ENCODE data around the gene LRRC42. TPM values are rescaled to one million over a fixed set of nuclear protein-coding genes. Genes with fewer than 3 reads are reported as not detected.
A peak's percentile ranks its signal among the peaks of the same experiment; 100 is the strongest.

LRRC42 gene, protein sequence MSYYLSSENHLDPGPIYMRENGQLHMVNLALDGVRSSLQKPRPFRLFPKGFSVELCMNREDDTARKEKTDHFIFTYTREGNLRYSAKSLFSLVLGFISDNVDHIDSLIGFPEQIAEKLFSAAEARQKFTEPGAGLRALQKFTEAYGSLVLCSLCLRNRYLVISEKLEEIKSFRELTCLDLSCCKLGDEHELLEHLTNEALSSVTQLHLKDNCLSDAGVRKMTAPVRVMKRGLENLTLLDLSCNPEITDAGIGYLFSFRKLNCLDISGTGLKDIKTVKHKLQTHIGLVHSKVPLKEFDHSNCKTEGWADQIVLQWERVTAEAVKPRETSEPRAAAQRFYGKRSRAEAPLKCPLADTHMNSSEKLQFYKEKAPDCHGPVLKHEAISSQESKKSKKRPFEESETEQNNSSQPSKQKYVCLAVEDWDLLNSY
- total RNA-seq (10 to 100 TPM; 11.8 to 19.5 (median 15.4) TPM), polyA plus RNA-seq (8.8 TPM)
- long read RNA-seq, donor 1, transcript LRRC42-203 (9 exons, 2,037 nt), result minor isoform, 5 of 28 reads
- long read RNA-seq, donor 1, transcript LRRC42-201 (8 exons, 1,727 nt), result major isoform, 14 of 28 reads
- long read RNA-seq, donor 1, partial matches to known transcripts, result 2 of 28 reads
- long read RNA-seq, donor 1, other reads (novel, unspliced or antisense), result 7 of 28 reads
- long read RNA-seq, donor 2, transcript LRRC42-201 (8 exons, 1,727 nt), result major isoform, 24 of 41 reads
- long read RNA-seq, donor 2, transcript LRRC42-203 (9 exons, 2,037 nt), result minor isoform, 12 of 41 reads
- long read RNA-seq, donor 2, partial matches to known transcripts, result 1 of 41 reads
- long read RNA-seq, donor 2, other reads (novel, unspliced or antisense), result 4 of 41 reads
- long read RNA-seq, donor 3, transcript LRRC42-201 (8 exons, 1,727 nt), result major isoform, 36 of 64 reads
- long read RNA-seq, donor 3, transcript LRRC42-203 (9 exons, 2,037 nt), result minor isoform, 19 of 64 reads
- long read RNA-seq, donor 3, partial matches to known transcripts, result 1 of 64 reads
- long read RNA-seq, donor 3, other reads (novel, unspliced or antisense), result 8 of 64 reads
- long read RNA-seq, donor 4, transcript LRRC42-201 (8 exons, 1,727 nt), result major isoform, 10 of 17 reads
- long read RNA-seq, donor 4, transcript LRRC42-203 (9 exons, 2,037 nt), result minor isoform, 5 of 17 reads
- long read RNA-seq, donor 4, partial matches to known transcripts, result 0 of 17 reads
- long read RNA-seq, donor 4, other reads (novel, unspliced or antisense), result 2 of 17 reads

GRCh38 chr1:53946252-53947171 is at the start of gene LRRC42:
Gene LRRC42 (plus strand): TSS chr1:53946350. CDS start chr1:53952000, 5,650 bp downstream.
- intact Hi-C loops (cut with DNase I), result loop anchor here in 3 of 4 donors (5.0 to 10.0 kb wide), 3 partner anchors 52 to 69 kb away; partner anchors contain the start of gene DIO1 (in 2 of the 3)
- DNase-seq (no peak), ATAC-seq (peak; percentile 91)

GRCh38 chr1:53896635-53897229 is 49.4 kb upstream of the LRRC42 start:
- H3K4me1 ChIP-seq (ENCODE audit: control insufficient read depth, insufficient read depth, low read length), result no peaks in the 10 kb centered on the region
- no peaks in the 10 kb centered on the region for H3K9me3 ChIP-seq (ENCODE audit: control insufficient read depth, low read length)
- DNase-seq (no peak), ATAC-seq (no peak)
- H3K27ac ChIP-seq (ENCODE audit: low read length), result no peak overlapping the region
- intact Hi-C loops (cut with DNase I), result loop anchor here in 1 of 4 donors (10.0 kb wide), 1 partner anchor 48 kb away; the partner anchor contains the start of genes IFT25 and LRRC42
- no peak overlapping the region for H3K4me3 ChIP-seq (ENCODE audit: low read length)
- WGBS, result 62% methylated on average over 2 of the region's 2 CpGs
- no peaks in the 10 kb centered on the region for H3K27me3 ChIP-seq (ENCODE audit: control insufficient read depth, insufficient read depth)

More at GRCh38 chr1:53946252-53947171, at the start of gene LRRC42:
- H3K27ac ChIP-seq (ENCODE audit: low read length), result peak within 1 kb of the TSS; percentile 82
- H3K4me1 ChIP-seq (ENCODE audit: control insufficient read depth, insufficient read depth, low read length), result peaks cover 5% of the 10 kb centered on the region
- H3K4me3 ChIP-seq (ENCODE audit: low read length), result peak within 1 kb of the TSS; percentile 67
- no peaks in the 10 kb centered on the region for H3K27me3 ChIP-seq (ENCODE audit: control insufficient read depth, insufficient read depth)
- 2% methylated on average over 58 of the region's 58 CpGs for WGBS
- H3K9me3 ChIP-seq (ENCODE audit: control insufficient read depth, low read length), result no peaks in the 10 kb centered on the region

DNA sequence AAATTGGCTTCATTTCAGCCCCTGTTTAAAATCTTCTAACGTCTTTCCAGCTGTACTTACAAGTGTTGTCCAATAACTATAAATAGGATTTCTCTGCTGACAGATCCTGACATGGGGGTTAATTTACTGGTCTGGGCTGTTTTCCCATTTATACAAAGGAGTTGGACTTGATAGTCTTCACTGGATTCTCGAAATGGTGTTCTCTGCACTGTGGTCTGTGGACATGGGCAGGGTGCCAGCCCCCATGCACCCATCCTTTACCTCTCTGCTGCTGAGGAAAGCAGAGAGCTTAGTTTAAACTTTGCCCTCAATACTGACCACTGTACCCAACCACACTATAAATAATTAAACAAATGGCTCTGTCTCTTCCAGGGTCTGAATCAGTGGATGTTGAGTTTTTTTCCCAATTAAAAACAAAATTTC is 46.9 kb upstream of the LRRC42 start:
- no peaks in the 10 kb centered on the region for H3K4me1 ChIP-seq (ENCODE audit: control insufficient read depth, insufficient read depth, low read length)
- H3K27me3 ChIP-seq (ENCODE audit: control insufficient read depth, insufficient read depth), result no peaks in the 10 kb centered on the region
- H3K9me3 ChIP-seq (ENCODE audit: control insufficient read depth, low read length), result no peaks in the 10 kb centered on the region
- peak in 2 of 3 donors; percentile 63 to 64 for DNase-seq
- no peak overlapping the region for H3K4me3 ChIP-seq (ENCODE audit: low read length)
- no peak overlapping the region for H3K27ac ChIP-seq (ENCODE audit: low read length)
- WGBS, result 8% methylated on average over 2 of the region's 2 CpGs
- peak in 1 of 2 donors; percentile 33 for ATAC-seq
- intact Hi-C loops (cut with DNase I), result loop anchor here in 1 of 4 donors (10.0 kb wide), 1 partner anchor 46 kb away; the partner anchor contains the start of genes IFT25 and LRRC42

DNA sequence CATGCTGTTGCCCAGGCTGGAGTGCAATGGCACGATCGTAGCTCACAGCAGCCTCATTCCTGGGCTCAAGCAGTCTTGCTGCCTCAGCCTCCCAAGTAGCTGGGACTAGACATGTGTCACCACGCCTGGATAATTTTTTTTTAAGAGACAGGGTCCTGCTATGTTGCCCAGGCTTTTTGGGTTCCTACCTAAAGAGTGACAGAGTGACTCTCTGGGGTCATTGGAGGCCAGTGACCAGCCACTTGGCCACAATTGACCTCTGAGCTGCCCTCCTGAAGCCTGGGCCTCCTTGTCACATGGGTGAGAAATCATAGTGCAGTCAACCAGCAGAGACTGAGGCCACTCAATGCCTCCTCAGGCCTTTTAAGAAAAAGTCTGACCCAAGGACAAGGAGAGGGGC is 46.4 kb upstream of the LRRC42 start:
- 93% methylated on average over 3 of the region's 3 CpGs for WGBS
- no peaks in the 10 kb centered on the region for H3K27me3 ChIP-seq (ENCODE audit: control insufficient read depth, insufficient read depth)
- intact Hi-C loops (cut with DNase I), result loop anchor here in 1 of 4 donors (10.0 kb wide), 1 partner anchor 45 kb away; the partner anchor contains the start of genes IFT25 and LRRC42

GRCh38 chr1:53902235-53903138 is 43.7 kb upstream of the LRRC42 start:
- no peaks in the 10 kb centered on the region for H3K4me1 ChIP-seq (ENCODE audit: control insufficient read depth, insufficient read depth, low read length)
- no peak overlapping the region for H3K4me3 ChIP-seq (ENCODE audit: low read length)
- no peaks in the 10 kb centered on the region for H3K9me3 ChIP-seq (ENCODE audit: control insufficient read depth, low read length)
- H3K27ac ChIP-seq (ENCODE audit: low read length), result no peak overlapping the region
- intact Hi-C loops (cut with DNase I), result no loop called here
- DNase-seq (no peak), ATAC-seq (no peak)
- no peaks in the 10 kb centered on the region for H3K27me3 ChIP-seq (ENCODE audit: control insufficient read depth, insufficient read depth)
- 75% methylated on average over 7 of the region's 7 CpGs for WGBS

More for the DNA sequence above, 46.4 kb upstream of the LRRC42 start:
- DNase-seq, result no peak
- no peaks in the 10 kb centered on the region for H3K4me1 ChIP-seq (ENCODE audit: control insufficient read depth, insufficient read depth, low read length)
- no peaks in the 10 kb centered on the region for H3K9me3 ChIP-seq (ENCODE audit: control insufficient read depth, low read length)
- ATAC-seq, result no peak
- no peak overlapping the region for H3K27ac ChIP-seq (ENCODE audit: low read length)
- H3K4me3 ChIP-seq (ENCODE audit: low read length), result no peak overlapping the region

GRCh38 chr1:53905509-53905908 is 40.6 kb upstream of the LRRC42 start:
- Histone ChIP-seq H3K9me3 (ENCODE audit: control insufficient read depth, low read length) (no peaks in the 10 kb centered on the region), H3K4me3 (ENCODE audit: low read length) (no peak overlapping the region)

DNA sequence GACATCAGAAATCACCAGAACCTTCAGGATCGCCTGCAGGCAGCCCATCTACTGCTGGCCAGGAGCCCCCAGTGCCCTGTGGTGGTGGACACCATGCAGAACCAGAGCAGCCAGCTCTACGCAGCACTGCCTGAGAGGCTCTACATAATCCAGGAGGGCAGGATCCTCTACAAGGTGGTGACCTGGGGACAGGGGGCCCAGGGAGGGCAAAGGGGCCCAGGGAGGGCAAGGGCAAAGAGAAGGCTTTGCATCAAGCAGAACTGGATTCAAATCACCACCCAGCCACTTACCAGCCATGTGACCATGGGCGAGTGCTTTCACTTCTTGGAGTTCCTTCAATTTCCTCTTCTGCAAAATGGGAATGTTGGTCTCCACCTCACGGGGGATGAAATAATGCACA is 40.0 kb upstream of the LRRC42 start:
- Histone ChIP-seq H3K4me3 (ENCODE audit: low read length) (no peak overlapping the region), H3K9me3 (ENCODE audit: control insufficient read depth, low read length) (no peaks in the 10 kb centered on the region), H3K27me3 (ENCODE audit: control insufficient read depth, insufficient read depth) (no peaks in the 10 kb centered on the region), H3K27ac (ENCODE audit: low read length) (no peak overlapping the region), H3K4me1 (ENCODE audit: control insufficient read depth, insufficient read depth, low read length) (no peaks in the 10 kb centered on the region)
- intact Hi-C loops (cut with DNase I), result no loop called here
- DNase-seq, result no peak
- 90% methylated on average over 4 of the region's 4 CpGs for WGBS
- ATAC-seq, result no peak

More at GRCh38 chr1:53905509-53905908, 40.6 kb upstream of the LRRC42 start:
- intact Hi-C loops (cut with DNase I), result no loop called here
- 96% methylated on average over 8 of the region's 8 CpGs for WGBS
- no peak for DNase-seq
- no peak for ATAC-seq
- Histone ChIP-seq H3K27ac (ENCODE audit: low read length) (no peak overlapping the region), H3K4me1 (ENCODE audit: control insufficient read depth, insufficient read depth, low read length) (no peaks in the 10 kb centered on the region), H3K27me3 (ENCODE audit: control insufficient read depth, insufficient read depth) (no peaks in the 10 kb centered on the region)

DNA sequence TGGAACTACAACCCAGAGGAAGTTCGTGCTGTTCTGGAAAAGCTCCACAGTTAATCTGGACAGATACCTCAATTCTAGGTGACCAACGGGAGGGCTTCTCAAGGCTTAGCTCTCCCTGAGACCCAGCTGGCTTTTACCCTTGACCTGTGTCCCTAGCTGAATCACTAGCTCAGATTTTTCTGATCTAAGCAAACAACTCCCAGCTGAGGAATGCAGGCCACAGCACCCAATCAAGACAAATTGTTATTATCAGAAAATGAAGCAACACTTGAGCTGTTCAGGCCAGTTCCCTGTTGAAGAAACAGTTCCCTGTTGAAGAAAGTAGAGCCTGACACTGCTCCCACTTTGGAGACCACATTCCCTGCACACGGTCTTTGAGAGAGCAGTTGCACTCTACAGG is 36.2 kb upstream of the LRRC42 start:
- Histone ChIP-seq H3K4me3 (ENCODE audit: low read length) (no peak overlapping the region), H3K9me3 (ENCODE audit: control insufficient read depth, low read length) (no peaks in the 10 kb centered on the region), H3K27me3 (ENCODE audit: control insufficient read depth, insufficient read depth) (no peaks in the 10 kb centered on the region), H3K4me1 (ENCODE audit: control insufficient read depth, insufficient read depth, low read length) (no peaks in the 10 kb centered on the region), H3K27ac (ENCODE audit: low read length) (no peak overlapping the region)
- intact Hi-C loops (cut with DNase I), result no loop called here
- ATAC-seq (no peak), DNase-seq (no peak)
- 76% methylated on average over 3 of the region's 3 CpGs for WGBS

DNA sequence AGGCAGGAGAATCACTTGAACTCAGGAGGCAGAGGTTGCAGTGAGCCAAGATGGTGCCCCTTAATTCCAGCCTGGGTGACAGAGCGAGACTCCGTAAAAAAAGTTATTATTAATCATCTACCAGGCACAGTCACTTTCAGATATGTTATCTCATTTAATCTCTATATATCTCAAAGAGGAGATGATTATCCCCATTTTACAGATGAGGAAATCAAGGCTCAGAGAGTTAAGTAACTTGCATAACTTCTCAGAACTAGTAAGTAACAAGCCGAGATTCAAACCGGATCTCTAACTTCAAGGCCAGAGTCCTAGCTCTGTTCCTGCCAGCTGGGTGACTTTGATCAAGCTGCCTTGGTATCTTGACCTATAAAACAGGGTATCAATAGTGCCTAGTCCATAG is 34.7 kb upstream of the LRRC42 start:
- ATAC-seq (no peak), DNase-seq (no peak)
- intact Hi-C loops (cut with DNase I), result no loop called here
- no peak overlapping the region for H3K4me3 ChIP-seq (ENCODE audit: low read length)
- no peaks in the 10 kb centered on the region for H3K27me3 ChIP-seq (ENCODE audit: control insufficient read depth, insufficient read depth)
- H3K4me1 ChIP-seq (ENCODE audit: control insufficient read depth, insufficient read depth, low read length), result no peaks in the 10 kb centered on the region
- H3K9me3 ChIP-seq (ENCODE audit: control insufficient read depth, low read length), result no peaks in the 10 kb centered on the region
- H3K27ac ChIP-seq (ENCODE audit: low read length), result no peak overlapping the region
- 94% methylated on average over 4 of the region's 4 CpGs for WGBS
